ENCODE data around the gene MUC2. TPM values are rescaled to one million over a fixed set of nuclear protein-coding genes. Genes with fewer than 3 reads are reported as not detected.
A peak's percentile ranks its signal among the peaks of the same experiment; 100 is the strongest.

Gene MUC2
- total and polyA plus RNA-seq, 2 of the 13 experiments (the other 11 are each of a cell fraction or from before 2014, with no cell fraction given), result not detected

DNA sequence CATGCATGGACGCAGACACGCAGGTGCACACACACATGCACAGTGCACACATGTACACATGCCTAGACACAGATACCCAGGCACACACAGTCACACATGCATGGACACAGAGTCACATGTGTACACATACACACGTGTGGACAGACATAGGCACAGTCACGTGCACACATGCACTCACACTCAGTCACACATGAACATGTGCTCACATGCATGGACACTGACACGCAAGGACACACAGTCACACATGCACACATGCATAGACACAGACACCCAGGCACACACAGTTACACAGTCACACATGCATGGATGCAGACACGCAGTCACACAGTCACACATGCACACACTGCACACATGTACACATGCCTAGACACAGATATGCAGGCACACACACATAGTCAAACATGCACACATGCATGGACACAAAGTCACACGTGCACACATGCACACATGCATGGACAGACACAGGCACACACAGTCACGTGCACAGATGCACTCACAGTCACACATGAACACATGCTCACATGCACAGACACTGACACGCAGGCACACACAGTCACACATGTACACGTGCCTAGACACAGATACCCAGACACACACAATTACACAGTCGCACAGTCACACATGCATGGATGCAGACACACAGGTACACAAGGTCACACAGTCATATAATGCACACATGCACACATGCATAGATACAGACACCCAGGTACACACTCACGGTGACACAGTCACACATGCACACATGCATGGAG lies 16.8 kb downstream of the MUC2 start:
- H4K20me1 ChIP-seq (ENCODE audit: insufficient read depth, low read length), result no peaks in the 10 kb centered on the region
- FAIRE-seq (no peak), DNase-seq (ENCODE audit: low spot score) (no peak), ATAC-seq (no peak)
- in situ Hi-C loops (cut with HindIII; ENCODE audit: extremely low pct_ligation_motif_present, low pct_unique_long_range_greater_than_20kb), result no loop called here
- H3K9me3 ChIP-seq (ENCODE audit: low read length), result peaks cover 10% of the 10 kb centered on the region; the same call in 1 of the 2 replicates
- POLR2A ChIA-PET, result no interaction called here
- H3K27ac ChIP-seq (ENCODE audit: extremely low read length, insufficient read depth, low read length), result no peak overlapping the region
- no peak overlapping the region for H2AFZ ChIP-seq (ENCODE audit: low read length)
- no peak overlapping the region for H3K4me3 ChIP-seq (replicated peaks in 1 of 3; ENCODE audit: insufficient read depth in 1 of 3, low read depth in 2 of 3, low read length in 3 of 3)
- peaks cover 2 to 22% of the 10 kb centered on the region in 2 experiments; a peak in 3 of 5 replicates for H3K27me3 ChIP-seq (ENCODE audit: control insufficient read depth in 1 of 2, insufficient read depth in 2 of 2, low read length in 2 of 2)
- intact Hi-C loops (cut with micrococcal nuclease; ENCODE audit: unreplicated experiment), result no loop called here
- H3K36me3 ChIP-seq (replicated peaks in 1 of 2; ENCODE audit: control insufficient read depth in 1 of 2, insufficient read depth in 2 of 2, low read length in 2 of 2), result no peaks in the 10 kb centered on the region
- WGBS (ENCODE audit: low lambda C conversion rate), result 37% methylated on average over 7 of the region's 12 CpGs
- CTCF ChIA-PET (ENCODE audit: low intra/inter-chr PET ratio, low total read pairs), result no interaction called here
- H3K9ac ChIP-seq (ENCODE audit: insufficient read depth, low read depth, low read length), result no peak overlapping the region
- no peaks in the 10 kb centered on the region for H3K4me1 ChIP-seq (ENCODE audit: insufficient read depth, low read length)
- no peaks in the 10 kb centered on the region for H3K79me2 ChIP-seq (ENCODE audit: insufficient read depth, low read length)
- BruUV-seq (replicated peaks), result no TSS peak
- H3K4me2 ChIP-seq (ENCODE audit: low read depth, low read length), result no peak overlapping the region
- TF ChIP-seq, protein P1, sequence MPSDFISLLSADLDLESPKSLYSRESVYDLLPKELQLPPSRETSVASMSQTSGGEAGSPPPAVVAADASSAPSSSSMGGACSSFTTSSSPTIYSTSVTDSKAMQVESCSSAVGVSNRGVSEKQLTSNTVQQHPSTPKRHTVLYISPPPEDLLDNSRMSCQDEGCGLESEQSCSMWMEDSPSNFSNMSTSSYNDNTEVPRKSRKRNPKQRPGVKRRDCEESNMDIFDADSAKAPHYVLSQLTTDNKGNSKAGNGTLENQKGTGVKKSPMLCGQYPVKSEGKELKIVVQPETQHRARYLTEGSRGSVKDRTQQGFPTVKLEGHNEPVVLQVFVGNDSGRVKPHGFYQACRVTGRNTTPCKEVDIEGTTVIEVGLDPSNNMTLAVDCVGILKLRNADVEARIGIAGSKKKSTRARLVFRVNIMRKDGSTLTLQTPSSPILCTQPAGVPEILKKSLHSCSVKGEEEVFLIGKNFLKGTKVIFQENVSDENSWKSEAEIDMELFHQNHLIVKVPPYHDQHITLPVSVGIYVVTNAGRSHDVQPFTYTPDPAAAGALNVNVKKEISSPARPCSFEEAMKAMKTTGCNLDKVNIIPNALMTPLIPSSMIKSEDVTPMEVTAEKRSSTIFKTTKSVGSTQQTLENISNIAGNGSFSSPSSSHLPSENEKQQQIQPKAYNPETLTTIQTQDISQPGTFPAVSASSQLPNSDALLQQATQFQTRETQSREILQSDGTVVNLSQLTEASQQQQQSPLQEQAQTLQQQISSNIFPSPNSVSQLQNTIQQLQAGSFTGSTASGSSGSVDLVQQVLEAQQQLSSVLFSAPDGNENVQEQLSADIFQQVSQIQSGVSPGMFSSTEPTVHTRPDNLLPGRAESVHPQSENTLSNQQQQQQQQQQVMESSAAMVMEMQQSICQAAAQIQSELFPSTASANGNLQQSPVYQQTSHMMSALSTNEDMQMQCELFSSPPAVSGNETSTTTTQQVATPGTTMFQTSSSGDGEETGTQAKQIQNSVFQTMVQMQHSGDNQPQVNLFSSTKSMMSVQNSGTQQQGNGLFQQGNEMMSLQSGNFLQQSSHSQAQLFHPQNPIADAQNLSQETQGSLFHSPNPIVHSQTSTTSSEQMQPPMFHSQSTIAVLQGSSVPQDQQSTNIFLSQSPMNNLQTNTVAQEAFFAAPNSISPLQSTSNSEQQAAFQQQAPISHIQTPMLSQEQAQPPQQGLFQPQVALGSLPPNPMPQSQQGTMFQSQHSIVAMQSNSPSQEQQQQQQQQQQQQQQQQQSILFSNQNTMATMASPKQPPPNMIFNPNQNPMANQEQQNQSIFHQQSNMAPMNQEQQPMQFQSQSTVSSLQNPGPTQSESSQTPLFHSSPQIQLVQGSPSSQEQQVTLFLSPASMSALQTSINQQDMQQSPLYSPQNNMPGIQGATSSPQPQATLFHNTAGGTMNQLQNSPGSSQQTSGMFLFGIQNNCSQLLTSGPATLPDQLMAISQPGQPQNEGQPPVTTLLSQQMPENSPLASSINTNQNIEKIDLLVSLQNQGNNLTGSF (CRISPR knock-in tag; IDR thresholded peaks at IDR 0.05), result no peak
- TF ChIP-seq MYC (CRISPR knock-in tag; IDR thresholded peaks at IDR 0.05; ENCODE audit: borderline replicate concordance), result 0 out of 2 replicates have a peak, but pooled peaks have one; percentile 25
- no peak for TF ChIP-seq SP1 (IDR thresholded peaks at IDR 0.05)
- TF ChIP-seq SP1 (CRISPR knock-in tag; IDR thresholded peaks at IDR 0.05), result no peak
- TF ChIP-seq, protein P2, sequence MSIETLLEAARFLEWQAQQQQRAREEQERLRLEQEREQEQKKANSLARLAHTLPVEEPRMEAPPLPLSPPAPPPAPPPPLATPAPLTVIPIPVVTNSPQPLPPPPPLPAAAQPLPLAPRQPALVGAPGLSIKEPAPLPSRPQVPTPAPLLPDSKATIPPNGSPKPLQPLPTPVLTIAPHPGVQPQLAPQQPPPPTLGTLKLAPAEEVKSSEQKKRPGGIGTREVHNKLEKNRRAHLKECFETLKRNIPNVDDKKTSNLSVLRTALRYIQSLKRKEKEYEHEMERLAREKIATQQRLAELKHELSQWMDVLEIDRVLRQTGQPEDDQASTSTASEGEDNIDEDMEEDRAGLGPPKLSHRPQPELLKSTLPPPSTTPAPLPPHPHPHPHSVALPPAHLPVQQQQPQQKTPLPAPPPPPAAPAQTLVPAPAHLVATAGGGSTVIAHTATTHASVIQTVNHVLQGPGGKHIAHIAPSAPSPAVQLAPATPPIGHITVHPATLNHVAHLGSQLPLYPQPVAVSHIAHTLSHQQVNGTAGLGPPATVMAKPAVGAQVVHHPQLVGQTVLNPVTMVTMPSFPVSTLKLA (IDR thresholded peaks at IDR 0.05), result peak; percentile 98
- no peak for TF ChIP-seq PHF8 (CRISPR knock-in tag; IDR thresholded peaks at IDR 0.05)
- TF ChIP-seq ZFP1 (CRISPR knock-in tag; IDR thresholded peaks at IDR 0.05), result no peak
- TF ChIP-seq FOXJ3 (CRISPR knock-in tag; IDR thresholded peaks at IDR 0.05; ENCODE audit: borderline replicate concordance), result no peak
- TF ChIP-seq ZNF510 (CRISPR knock-in tag; IDR thresholded peaks at IDR 0.05; ENCODE audit: low read depth), result no peak
- TF ChIP-seq, protein P3, sequence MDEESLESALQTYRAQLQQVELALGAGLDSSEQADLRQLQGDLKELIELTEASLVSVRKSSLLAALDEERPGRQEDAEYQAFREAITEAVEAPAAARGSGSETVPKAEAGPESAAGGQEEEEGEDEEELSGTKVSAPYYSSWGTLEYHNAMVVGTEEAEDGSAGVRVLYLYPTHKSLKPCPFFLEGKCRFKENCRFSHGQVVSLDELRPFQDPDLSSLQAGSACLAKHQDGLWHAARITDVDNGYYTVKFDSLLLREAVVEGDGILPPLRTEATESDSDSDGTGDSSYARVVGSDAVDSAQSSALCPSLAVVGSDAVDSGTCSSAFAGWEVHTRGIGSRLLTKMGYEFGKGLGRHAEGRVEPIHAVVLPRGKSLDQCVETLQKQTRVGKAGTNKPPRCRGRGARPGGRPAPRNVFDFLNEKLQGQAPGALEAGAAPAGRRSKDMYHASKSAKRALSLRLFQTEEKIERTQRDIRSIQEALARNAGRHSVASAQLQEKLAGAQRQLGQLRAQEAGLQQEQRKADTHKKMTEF (CRISPR knock-in tag; IDR thresholded peaks at IDR 0.05), result no peak
- no peak for TF ChIP-seq ZNF136 (CRISPR knock-in tag; IDR thresholded peaks at IDR 0.05; ENCODE audit: low read depth)
- no peak for TF ChIP-seq ZSCAN31 (CRISPR knock-in tag; IDR thresholded peaks at IDR 0.05; ENCODE audit: low read depth)
- TF ChIP-seq, protein P4, sequence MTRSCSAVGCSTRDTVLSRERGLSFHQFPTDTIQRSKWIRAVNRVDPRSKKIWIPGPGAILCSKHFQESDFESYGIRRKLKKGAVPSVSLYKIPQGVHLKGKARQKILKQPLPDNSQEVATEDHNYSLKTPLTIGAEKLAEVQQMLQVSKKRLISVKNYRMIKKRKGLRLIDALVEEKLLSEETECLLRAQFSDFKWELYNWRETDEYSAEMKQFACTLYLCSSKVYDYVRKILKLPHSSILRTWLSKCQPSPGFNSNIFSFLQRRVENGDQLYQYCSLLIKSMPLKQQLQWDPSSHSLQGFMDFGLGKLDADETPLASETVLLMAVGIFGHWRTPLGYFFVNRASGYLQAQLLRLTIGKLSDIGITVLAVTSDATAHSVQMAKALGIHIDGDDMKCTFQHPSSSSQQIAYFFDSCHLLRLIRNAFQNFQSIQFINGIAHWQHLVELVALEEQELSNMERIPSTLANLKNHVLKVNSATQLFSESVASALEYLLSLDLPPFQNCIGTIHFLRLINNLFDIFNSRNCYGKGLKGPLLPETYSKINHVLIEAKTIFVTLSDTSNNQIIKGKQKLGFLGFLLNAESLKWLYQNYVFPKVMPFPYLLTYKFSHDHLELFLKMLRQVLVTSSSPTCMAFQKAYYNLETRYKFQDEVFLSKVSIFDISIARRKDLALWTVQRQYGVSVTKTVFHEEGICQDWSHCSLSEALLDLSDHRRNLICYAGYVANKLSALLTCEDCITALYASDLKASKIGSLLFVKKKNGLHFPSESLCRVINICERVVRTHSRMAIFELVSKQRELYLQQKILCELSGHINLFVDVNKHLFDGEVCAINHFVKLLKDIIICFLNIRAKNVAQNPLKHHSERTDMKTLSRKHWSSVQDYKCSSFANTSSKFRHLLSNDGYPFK (CRISPR knock-in tag; IDR thresholded peaks at IDR 0.05; ENCODE audit: borderline replicate concordance), result no peak
- no peak for TF ChIP-seq HDAC2 (CRISPR knock-in tag; IDR thresholded peaks at IDR 0.05)

Measured in HepG2 (cell line).